ENCODE results near the gene HSD17B12.

The HSD17B12 gene

GRCh38 chr11:43866969-43867368 lies 186.4 kb downstream of the HSD17B12 start:
- no peak for DNase-seq (ENCODE audit: insufficient read length, low spot score)
- FAIRE-seq = no peak

GRCh38 chr11:43868852-43869567 lies 188.5 kb downstream of the HSD17B12 start:
- no peak for TF ChIP-seq CTCF (IDR thresholded peaks at IDR 0.05; ENCODE audit: insufficient read depth, missing control alignments)
- DNase-seq (ENCODE audit: insufficient read length, low spot score) (no peak), FAIRE-seq (no peak)

More at GRCh38 chr11:43866969-43867368, 186.4 kb downstream of the HSD17B12 start:
- no peak for TF ChIP-seq CTCF (IDR thresholded peaks at IDR 0.05; ENCODE audit: insufficient read depth, missing control alignments)

- no peak for TF ChIP-seq CTCF (IDR thresholded peaks at IDR 0.05; ENCODE audit: insufficient read depth, missing control alignments)
- DNase-seq (ENCODE audit: insufficient read length, low spot score) = no peak
- no peak for FAIRE-seq
Observed at GRCh38 chr11:43871051-43871450, 190.5 kb downstream of the HSD17B12 start.

GRCh38 chr11:43872995-43873394 lies 192.5 kb downstream of the HSD17B12 start:
- no peak for DNase-seq (ENCODE audit: insufficient read length, low spot score)
- TF ChIP-seq CTCF (IDR thresholded peaks at IDR 0.05; ENCODE audit: insufficient read depth, missing control alignments) = no peak
- FAIRE-seq = no peak

- no peak for FAIRE-seq
- no peak for TF ChIP-seq CTCF (IDR thresholded peaks at IDR 0.05; ENCODE audit: insufficient read depth, missing control alignments)
- no peak for DNase-seq (ENCODE audit: insufficient read length, low spot score)
Observed at GRCh38 chr11:43874078-43874477, 193.5 kb downstream of the HSD17B12 start.

GRCh38 chr11:43874738-43875137 lies 194.2 kb downstream of the HSD17B12 start:
- no peak for TF ChIP-seq CTCF (IDR thresholded peaks at IDR 0.05; ENCODE audit: insufficient read depth, missing control alignments)
- no peak for FAIRE-seq
- DNase-seq (ENCODE audit: insufficient read length, low spot score) = no peak
